Stimulated activated memory B cell treated with anti-CD40 and anti-IgM and Interleukin-4, amounts not matched to agents 10 μg/mL and 1 μg/mL and 100 μg/mL, for 72 hours (primary cell): ENCODE data around the gene IFNB1.

Experiments used
- ATAC-seq: fragments of 150-1000 bp; cut with Tn5 transposase; 2 replicates; pipeline ENCODE4 v1.10.0; 2021
- H3K27ac Mint-ChIP-seq: one replicate; pipeline ENCODE4 v1.8.0; 2022; ENCODE audit warnings: mild to moderate bottlenecking, mixed read lengths
- H3K27me3 Mint-ChIP-seq: one replicate; pipeline ENCODE4 v1.8.0; 2022; ENCODE audit warnings: mixed read lengths
- H3K36me3 Mint-ChIP-seq: one replicate; pipeline ENCODE4 v1.8.0; 2022; ENCODE audit warnings: mixed read lengths
- H3K4me1 Mint-ChIP-seq: one replicate; pipeline ENCODE4 v1.8.0; 2022; ENCODE audit warnings: mixed read lengths
- H3K4me3 Mint-ChIP-seq: one replicate; pipeline ENCODE4 v1.8.0; 2022; ENCODE audit warnings: mild to moderate bottlenecking, moderate library complexity, mixed read lengths
- H3K9me3 Mint-ChIP-seq: one replicate; pipeline ENCODE4 v1.8.0; 2022; ENCODE audit warnings: mixed read lengths

Gene IFNB1

GRCh38 chr9:21082671-21083070 is 4.9 kb upstream of the IFNB1 start:
- H3K4me1 Mint-ChIP-seq = no peaks in the 10 kb centered on the region
- H3K9me3 Mint-ChIP-seq = peaks cover 1% of the 10 kb centered on the region
- no peak overlapping the region for H3K27ac Mint-ChIP-seq
- peaks cover 18% of the 10 kb centered on the region for H3K27me3 Mint-ChIP-seq
- peaks cover 5% of the 10 kb centered on the region for H3K36me3 Mint-ChIP-seq
- no peak overlapping the region for H3K4me3 Mint-ChIP-seq
- ATAC-seq = no peak

- no peak overlapping the region for H3K4me3 Mint-ChIP-seq
- no peaks in the 10 kb centered on the region for H3K9me3 Mint-ChIP-seq
- no peak for ATAC-seq
- H3K27me3 Mint-ChIP-seq = peaks cover 18% of the 10 kb centered on the region
- no peak overlapping the region for H3K27ac Mint-ChIP-seq
- H3K4me1 Mint-ChIP-seq = no peaks in the 10 kb centered on the region
- H3K36me3 Mint-ChIP-seq = peaks cover 5% of the 10 kb centered on the region
Measured at GRCh38 chr9:21081999-21082398, 4.3 kb upstream of the IFNB1 start.

- ATAC-seq = no peak
- Mint-ChIP-seq H3K27ac (no peak overlapping the region), H3K9me3 (no peaks in the 10 kb centered on the region), H3K36me3 (peaks cover 5% of the 10 kb centered on the region), H3K4me3 (no peak overlapping the region), H3K4me1 (no peaks in the 10 kb centered on the region), H3K27me3 (peaks cover 19% of the 10 kb centered on the region)
Measured at GRCh38 chr9:21081451-21081850, 3.7 kb upstream of the IFNB1 start.

GRCh38 chr9:21080793-21081192 is 3.1 kb upstream of the IFNB1 start:
- no peak for ATAC-seq
- Mint-ChIP-seq H3K27ac (no peak overlapping the region), H3K9me3 (no peaks in the 10 kb centered on the region), H3K36me3 (peaks cover 5% of the 10 kb centered on the region), H3K4me1 (no peaks in the 10 kb centered on the region), H3K4me3 (no peak overlapping the region), H3K27me3 (peaks cover 24% of the 10 kb centered on the region)

- peaks cover 5% of the 10 kb centered on the region for H3K36me3 Mint-ChIP-seq
- H3K27me3 Mint-ChIP-seq = peaks cover 24% of the 10 kb centered on the region
- no peaks in the 10 kb centered on the region for H3K4me1 Mint-ChIP-seq
- H3K4me3 Mint-ChIP-seq = no peak overlapping the region
- no peaks in the 10 kb centered on the region for H3K9me3 Mint-ChIP-seq
- no peak for ATAC-seq
- H3K27ac Mint-ChIP-seq = no peak overlapping the region
Measured at GRCh38 chr9:21078702-21079101, 960 bp upstream of the IFNB1 start.

- Mint-ChIP-seq H3K27me3 (peaks cover 15% of the 10 kb centered on the region), H3K36me3 (peaks cover 5% of the 10 kb centered on the region), H3K4me3 (no peak overlapping the region), H3K27ac (no peak overlapping the region), H3K4me1 (no peaks in the 10 kb centered on the region), H3K9me3 (no peaks in the 10 kb centered on the region)
- no peak for ATAC-seq
Measured at GRCh38 chr9:21075484-21075883, 2.3 kb downstream of the IFNB1 start.

- Mint-ChIP-seq H3K27me3 (no peaks in the 10 kb centered on the region), H3K4me1 (no peaks in the 10 kb centered on the region), H3K36me3 (no peaks in the 10 kb centered on the region), H3K27ac (no peak overlapping the region), H3K9me3 (no peaks in the 10 kb centered on the region), H3K4me3 (no peak overlapping the region)
- ATAC-seq = no peak
Measured at GRCh38 chr9:21070906-21071305, 6.8 kb downstream of the IFNB1 start.

GRCh38 chr9:21070171-21070571 is 7.6 kb downstream of the IFNB1 start:
- Mint-ChIP-seq H3K36me3 (no peaks in the 10 kb centered on the region), H3K27ac (no peak overlapping the region), H3K27me3 (no peaks in the 10 kb centered on the region), H3K9me3 (no peaks in the 10 kb centered on the region), H3K4me1 (no peaks in the 10 kb centered on the region), H3K4me3 (no peak overlapping the region)
- no peak for ATAC-seq

- H3K27ac Mint-ChIP-seq = no peak overlapping the region
- ATAC-seq = no peak
- peaks cover 3% of the 10 kb centered on the region for H3K9me3 Mint-ChIP-seq
- no peaks in the 10 kb centered on the region for H3K36me3 Mint-ChIP-seq
- no peaks in the 10 kb centered on the region for H3K27me3 Mint-ChIP-seq
- H3K4me3 Mint-ChIP-seq = no peak overlapping the region
- H3K4me1 Mint-ChIP-seq = no peaks in the 10 kb centered on the region
Measured at GRCh38 chr9:21060919-21061561, 16.7 kb downstream of the IFNB1 start.

GRCh38 chr9:21056931-21057330 is 20.8 kb downstream of the IFNB1 start:
- H3K36me3 Mint-ChIP-seq = no peaks in the 10 kb centered on the region
- H3K4me3 Mint-ChIP-seq = no peak overlapping the region
- no peak for ATAC-seq
- no peaks in the 10 kb centered on the region for H3K4me1 Mint-ChIP-seq
- no peaks in the 10 kb centered on the region for H3K27me3 Mint-ChIP-seq
- no peak overlapping the region for H3K27ac Mint-ChIP-seq
- H3K9me3 Mint-ChIP-seq = peaks cover 3% of the 10 kb centered on the region

- Mint-ChIP-seq H3K27me3 (no peaks in the 10 kb centered on the region), H3K27ac (no peak overlapping the region), H3K9me3 (peaks cover 3% of the 10 kb centered on the region), H3K4me3 (no peak overlapping the region), H3K4me1 (no peaks in the 10 kb centered on the region), H3K36me3 (no peaks in the 10 kb centered on the region)
- ATAC-seq = no peak
Measured at GRCh38 chr9:21053851-21054250, 23.9 kb downstream of the IFNB1 start.

GRCh38 chr9:21047281-21047691 is 30.5 kb downstream of the IFNB1 start:
- Mint-ChIP-seq H3K4me3 (no peak overlapping the region), H3K9me3 (no peaks in the 10 kb centered on the region), H3K4me1 (no peaks in the 10 kb centered on the region), H3K27ac (no peak overlapping the region), H3K27me3 (no peaks in the 10 kb centered on the region), H3K36me3 (no peaks in the 10 kb centered on the region)
- ATAC-seq = no peak

GRCh38 chr9:21043841-21044240 is 33.9 kb downstream of the IFNB1 start:
- Mint-ChIP-seq H3K4me3 (no peak overlapping the region), H3K27me3 (no peaks in the 10 kb centered on the region), H3K4me1 (no peaks in the 10 kb centered on the region), H3K36me3 (no peaks in the 10 kb centered on the region), H3K27ac (no peak overlapping the region), H3K9me3 (no peaks in the 10 kb centered on the region)
- ATAC-seq = no peak

GRCh38 chr9:21042466-21042865 is 35.3 kb downstream of the IFNB1 start:
- Mint-ChIP-seq H3K4me3 (no peak overlapping the region), H3K27ac (no peak overlapping the region)

GRCh38 chr9:21039302-21039701 is 38.4 kb downstream of the IFNB1 start:
- Mint-ChIP-seq H3K36me3 (no peaks in the 10 kb centered on the region), H3K27ac (no peak overlapping the region)

More at GRCh38 chr9:21042466-21042865, 35.3 kb downstream of the IFNB1 start:
- no peaks in the 10 kb centered on the region for H3K9me3 Mint-ChIP-seq
- no peak for ATAC-seq
- no peaks in the 10 kb centered on the region for H3K4me1 Mint-ChIP-seq
- no peaks in the 10 kb centered on the region for H3K27me3 Mint-ChIP-seq
- H3K36me3 Mint-ChIP-seq = no peaks in the 10 kb centered on the region

GRCh38 chr9:21037278-21037677 is 40.5 kb downstream of the IFNB1 start:
- ATAC-seq = no peak
- H3K9me3 Mint-ChIP-seq = no peaks in the 10 kb centered on the region
- peaks cover 6% of the 10 kb centered on the region for H3K4me1 Mint-ChIP-seq
- no peak overlapping the region for H3K4me3 Mint-ChIP-seq
- no peak overlapping the region for H3K27ac Mint-ChIP-seq
- no peaks in the 10 kb centered on the region for H3K36me3 Mint-ChIP-seq
- no peaks in the 10 kb centered on the region for H3K27me3 Mint-ChIP-seq

More at GRCh38 chr9:21039302-21039701, 38.4 kb downstream of the IFNB1 start:
- Mint-ChIP-seq H3K9me3 (no peaks in the 10 kb centered on the region), H3K4me3 (no peak overlapping the region), H3K4me1 (no peaks in the 10 kb centered on the region), H3K27me3 (no peaks in the 10 kb centered on the region)
- ATAC-seq = no peak

- H3K27me3 Mint-ChIP-seq = no peaks in the 10 kb centered on the region
- peaks cover 7% of the 10 kb centered on the region for H3K4me1 Mint-ChIP-seq
- ATAC-seq = no peak
- no peak overlapping the region for H3K27ac Mint-ChIP-seq
- no peak overlapping the region for H3K4me3 Mint-ChIP-seq
- no peaks in the 10 kb centered on the region for H3K36me3 Mint-ChIP-seq
- H3K9me3 Mint-ChIP-seq = no peaks in the 10 kb centered on the region
Measured at GRCh38 chr9:21031808-21032183, 45.9 kb downstream of the IFNB1 start.
